AG09319 (cell line): Measurements from ENCODE around the gene OMP.

Source experiments
- DNase-seq: peaks from one replicate; pipeline ENCODE4 v3.0.0-alpha.2; 2010; ENCODE audit warnings: low read depth; ENCODE audit errors: extremely low read depth
- TF ChIP-seq, protein P1 (sequence below): IDR thresholded peaks from 2 replicates; pipeline ENCODE4 v1.5.1; 2011; ENCODE audit warnings: low read depth, mild to moderate bottlenecking, inconsistent platforms, low read length, moderate library complexity

The OMP gene

DNA sequence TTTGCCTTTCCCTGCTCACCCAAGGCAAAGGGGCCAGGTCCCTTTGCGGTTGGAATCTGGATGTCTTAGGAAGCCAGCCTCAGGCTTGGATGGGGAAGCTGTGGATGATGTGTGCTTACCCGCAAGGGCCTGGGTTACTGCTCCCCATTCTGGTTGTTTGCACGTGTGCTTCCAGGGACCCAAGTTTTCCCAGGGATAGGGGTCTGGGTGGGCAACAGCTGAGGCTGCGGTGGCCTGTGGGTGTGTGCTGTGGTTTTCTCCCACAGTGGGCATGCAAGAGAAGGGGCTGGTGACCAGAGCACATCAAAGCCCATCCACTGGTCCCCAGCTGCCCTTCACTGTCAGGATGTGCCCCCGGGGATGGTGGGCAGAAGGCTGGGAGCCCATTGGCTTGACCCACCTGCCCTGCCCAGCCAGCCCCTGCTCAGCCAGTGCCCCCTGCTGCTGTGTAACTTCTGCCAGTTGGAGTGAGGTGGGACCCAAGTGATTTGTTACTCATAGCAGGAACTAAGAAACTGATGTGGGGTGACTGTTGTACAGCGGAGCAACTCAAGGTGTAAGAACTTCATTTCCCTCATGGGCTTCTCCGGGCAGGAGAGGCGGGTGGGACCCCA lies 32.6 kb upstream of the OMP start:
- TF ChIP-seq, protein P1, sequence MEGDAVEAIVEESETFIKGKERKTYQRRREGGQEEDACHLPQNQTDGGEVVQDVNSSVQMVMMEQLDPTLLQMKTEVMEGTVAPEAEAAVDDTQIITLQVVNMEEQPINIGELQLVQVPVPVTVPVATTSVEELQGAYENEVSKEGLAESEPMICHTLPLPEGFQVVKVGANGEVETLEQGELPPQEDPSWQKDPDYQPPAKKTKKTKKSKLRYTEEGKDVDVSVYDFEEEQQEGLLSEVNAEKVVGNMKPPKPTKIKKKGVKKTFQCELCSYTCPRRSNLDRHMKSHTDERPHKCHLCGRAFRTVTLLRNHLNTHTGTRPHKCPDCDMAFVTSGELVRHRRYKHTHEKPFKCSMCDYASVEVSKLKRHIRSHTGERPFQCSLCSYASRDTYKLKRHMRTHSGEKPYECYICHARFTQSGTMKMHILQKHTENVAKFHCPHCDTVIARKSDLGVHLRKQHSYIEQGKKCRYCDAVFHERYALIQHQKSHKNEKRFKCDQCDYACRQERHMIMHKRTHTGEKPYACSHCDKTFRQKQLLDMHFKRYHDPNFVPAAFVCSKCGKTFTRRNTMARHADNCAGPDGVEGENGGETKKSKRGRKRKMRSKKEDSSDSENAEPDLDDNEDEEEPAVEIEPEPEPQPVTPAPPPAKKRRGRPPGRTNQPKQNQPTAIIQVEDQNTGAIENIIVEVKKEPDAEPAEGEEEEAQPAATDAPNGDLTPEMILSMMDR = no peak
- no peak for DNase-seq

DNA sequence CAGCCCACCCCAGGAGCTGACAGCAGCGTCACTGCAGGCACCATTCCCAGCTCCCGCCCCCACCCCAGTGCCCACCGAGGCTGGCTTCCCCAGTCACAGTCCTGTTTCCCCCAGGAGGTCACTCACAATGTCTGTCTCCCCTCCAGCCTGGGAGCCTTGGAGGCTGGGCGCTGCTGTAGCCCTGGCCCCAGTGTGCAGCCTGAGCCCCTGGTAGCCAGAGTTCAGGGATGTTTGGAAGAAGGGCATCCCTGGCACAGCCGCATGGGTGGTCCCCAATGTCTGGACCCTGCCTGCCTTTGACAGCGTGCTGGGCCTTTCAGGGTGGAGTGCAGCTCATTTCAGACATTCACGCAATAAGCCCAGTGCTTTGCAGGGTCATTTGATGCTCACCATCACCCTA lies 31.6 kb upstream of the OMP start:
- no peak for DNase-seq
- TF ChIP-seq, protein P1 = no peak

DNA sequence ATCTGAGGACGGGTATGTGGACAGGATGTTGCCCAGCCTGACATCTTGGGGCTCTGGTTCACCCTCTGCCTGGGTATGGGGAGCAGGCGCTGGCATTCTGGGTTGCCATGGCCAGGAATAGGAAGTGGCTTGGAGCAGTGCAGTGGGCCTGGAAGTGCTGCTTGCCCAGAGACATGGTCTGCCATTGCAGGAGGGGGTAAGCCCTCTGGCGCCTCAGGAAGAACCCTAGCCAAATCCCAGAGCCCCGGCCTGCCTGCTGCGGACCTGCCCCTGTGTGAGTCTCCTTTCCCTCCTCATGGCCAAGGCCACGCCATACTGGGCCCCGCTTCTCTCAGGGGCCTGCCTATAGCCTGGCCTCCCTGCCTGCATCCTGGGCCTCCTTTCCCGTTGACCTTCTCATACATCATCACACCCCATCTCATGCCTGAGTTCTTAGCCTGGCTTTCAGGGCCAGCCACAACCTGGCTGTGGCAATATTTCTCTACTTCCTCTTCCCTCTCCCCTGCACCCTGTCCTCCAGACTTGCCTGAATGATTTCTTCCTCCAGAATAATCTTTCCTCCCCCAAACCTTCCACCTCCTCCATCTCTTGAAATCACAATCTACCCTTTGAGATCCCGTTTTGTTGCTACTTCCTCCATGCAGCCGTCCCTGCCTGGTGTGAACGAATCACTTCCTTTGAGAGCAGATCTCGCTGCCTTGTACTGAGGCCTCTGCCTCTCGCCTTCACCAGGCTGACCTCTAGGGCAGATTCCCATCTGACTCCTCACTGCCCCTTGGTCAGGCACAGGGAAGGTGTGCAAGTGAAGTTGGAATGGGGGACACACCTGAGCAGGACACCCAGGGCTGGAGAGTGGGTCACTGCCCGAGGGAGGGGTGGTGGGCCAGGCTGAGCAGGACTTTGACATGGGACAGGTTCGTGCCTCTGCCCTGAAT lies 30.7 kb upstream of the OMP start:
- no peak for DNase-seq
- TF ChIP-seq, protein P1 = no peak

DNA sequence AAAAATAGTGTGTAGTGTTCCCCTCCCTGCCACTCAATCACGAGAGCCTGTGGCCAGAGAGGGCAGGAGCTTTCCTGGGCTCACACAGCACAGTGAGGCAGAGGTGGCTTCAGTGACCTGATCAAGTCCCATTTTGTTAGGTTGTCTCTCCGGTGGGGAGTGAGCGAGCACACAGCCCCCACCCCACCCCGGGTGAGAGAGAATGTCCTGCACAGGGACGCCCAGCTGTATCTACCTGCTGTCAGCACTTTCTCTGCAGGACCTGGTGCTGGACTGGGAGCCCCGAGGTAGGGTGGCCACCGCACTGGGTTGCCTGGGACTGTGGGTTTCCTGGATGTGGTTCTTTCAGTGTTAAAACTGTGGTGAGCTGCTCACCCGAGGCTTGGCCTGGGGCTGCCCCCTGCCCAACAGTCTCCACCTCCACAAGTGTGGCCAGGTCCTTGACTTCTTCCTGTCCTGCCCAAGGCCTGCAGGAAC lies 29.8 kb upstream of the OMP start:
- no peak for DNase-seq
- TF ChIP-seq, protein P1 = no peak

DNA sequence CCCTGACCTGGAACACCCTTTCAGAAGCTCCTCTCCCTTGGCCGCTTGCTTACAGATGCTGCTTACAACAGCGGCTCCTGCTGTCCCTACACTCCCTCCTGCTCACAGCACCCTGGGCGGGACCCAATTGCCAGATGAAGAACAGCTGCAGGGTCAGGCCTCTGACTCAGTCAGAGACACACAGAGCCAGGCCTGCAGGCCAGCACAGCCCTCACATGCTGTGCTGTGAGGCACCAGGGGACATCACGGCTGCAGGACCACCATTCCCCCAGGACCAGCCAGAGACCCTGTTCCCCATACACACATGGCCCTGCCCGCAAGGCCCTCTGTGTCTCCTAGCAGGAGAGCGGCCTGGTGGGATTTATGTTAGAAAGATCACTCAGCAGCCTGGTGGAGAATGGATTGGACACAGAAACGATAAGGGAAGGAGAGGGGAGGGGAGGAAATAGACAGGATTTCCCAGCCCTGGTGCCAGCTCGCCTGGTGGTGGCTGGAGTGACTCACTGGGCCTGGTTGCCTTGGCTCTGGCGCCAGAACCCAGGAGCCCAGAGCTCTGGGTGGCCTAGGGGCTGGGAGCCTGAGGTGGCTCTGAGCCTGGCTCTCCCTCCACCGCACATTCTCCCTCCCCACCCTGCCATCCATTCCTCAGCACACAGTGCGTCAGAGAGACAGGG lies 29.2 kb upstream of the OMP start:
- TF ChIP-seq, protein P1 = peak; percentile 89
- DNase-seq = peak; percentile 89

DNA sequence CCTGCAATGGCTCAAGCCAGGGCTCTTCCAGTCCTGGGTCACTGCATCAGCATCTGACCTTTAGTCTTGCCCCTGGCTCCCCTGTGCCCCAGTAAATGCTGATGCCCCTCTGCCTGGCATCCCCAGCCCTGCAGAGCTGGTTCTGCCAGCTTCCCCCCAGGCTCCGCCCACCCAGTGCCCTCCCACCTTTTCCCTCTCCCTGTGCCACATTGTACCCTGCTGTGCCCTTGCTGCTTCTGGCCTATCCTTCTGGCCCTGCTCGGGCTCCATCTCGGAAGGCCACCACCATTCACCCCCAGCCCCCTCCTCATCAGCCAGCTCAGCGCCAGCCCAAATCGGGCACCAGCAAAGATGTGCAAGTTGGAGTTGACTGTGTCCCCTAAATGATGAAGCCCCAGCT lies 28.4 kb upstream of the OMP start:
- DNase-seq = no peak
- TF ChIP-seq, protein P1 = no peak

DNA sequence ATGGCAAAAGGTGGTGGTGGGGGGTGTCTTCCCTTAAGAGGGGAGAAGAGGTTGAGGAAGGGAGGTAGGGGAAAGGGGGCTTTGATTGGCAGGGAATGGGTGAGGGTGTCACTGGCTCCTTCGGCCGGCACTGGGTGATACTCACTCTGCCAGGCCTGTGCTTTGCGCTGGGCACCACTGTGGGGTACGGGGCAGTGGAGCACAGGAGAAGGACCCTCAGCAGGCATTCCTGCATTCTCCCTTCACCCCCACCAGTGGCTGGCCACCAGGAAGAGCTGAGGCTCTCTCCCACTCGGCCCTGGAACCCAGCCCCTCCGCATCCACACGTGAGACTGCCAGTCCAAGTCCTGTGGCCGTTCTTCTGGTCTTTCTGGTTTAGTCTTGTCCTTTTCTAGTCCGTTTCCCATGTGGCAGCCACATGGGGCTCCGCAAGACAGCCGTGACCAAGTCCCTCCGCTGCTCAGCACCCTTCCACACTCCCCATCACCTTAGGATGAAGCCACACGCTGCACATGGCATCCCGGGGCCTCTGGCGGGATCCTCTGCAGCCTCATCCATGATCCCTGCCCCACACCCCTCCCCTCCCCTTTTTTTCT lies 27.9 kb upstream of the OMP start:
- TF ChIP-seq, protein P1 = no peak
- no peak for DNase-seq
